Trophoblast cell (in vitro differentiated cells and primary cell): Measurements from ENCODE around the gene CRIM1.

Experiments used
- DNase-seq, 2 donors: peaks; one replicate each; pipeline ENCODE4 v3.0.0-alpha.2; 2016
- H2AFZ ChIP-seq: 2 replicates; pipeline ENCODE4 v1.6.1; 2013; ENCODE audit warnings: low read length, moderate library complexity, mild to moderate bottlenecking; ENCODE audit not compliant: insufficient read depth, poor library complexity
- H2AK5ac ChIP-seq: 2 replicates; pipeline ENCODE4 v1.6.1; 2013; ENCODE audit warnings: mild to moderate bottlenecking, low read length
- H2BK120ac ChIP-seq: 2 replicates; pipeline ENCODE4 v1.6.1; 2013; ENCODE audit warnings: low read length, mild to moderate bottlenecking, moderate library complexity; ENCODE audit not compliant: insufficient read depth, poor library complexity
- H2BK12ac ChIP-seq: 2 replicates; pipeline ENCODE4 v1.6.1; 2013; ENCODE audit warnings: mild to moderate bottlenecking, low read length, moderate library complexity
- H2BK5ac ChIP-seq: 2 replicates; pipeline ENCODE4 v1.6.1; 2013; ENCODE audit warnings: low read length, low read depth, moderate library complexity, mild to moderate bottlenecking; ENCODE audit not compliant: poor library complexity
- H3K14ac ChIP-seq: 2 replicates; pipeline ENCODE4 v1.6.1; 2013; ENCODE audit warnings: mild to moderate bottlenecking, low read length
- H3K18ac ChIP-seq: 2 replicates; pipeline ENCODE4 v1.6.1; 2013; ENCODE audit warnings: mild to moderate bottlenecking, low read length
- H3K23ac ChIP-seq: 2 replicates; pipeline ENCODE4 v1.6.1; 2013; ENCODE audit warnings: low read length
- H3K27ac ChIP-seq: 2 replicates; pipeline ENCODE4 v1.5.1; 2013; ENCODE audit warnings: low read depth, mild to moderate bottlenecking, inconsistent platforms, low read length, moderate library complexity
- H3K27me3 ChIP-seq: 2 replicates; pipeline ENCODE4 v1.6.1; 2013; ENCODE audit warnings: inconsistent platforms, mild to moderate bottlenecking, low read length, moderate library complexity; ENCODE audit not compliant: insufficient read depth
- H3K36me3 ChIP-seq, 2 experiments: 1 replicate in 1 of 2; 2 replicates in 1 of 2; pipeline ENCODE4 v1.6.1; 2013; ENCODE audit warnings: low read length in 2 of 2, mild to moderate bottlenecking in 2 of 2, moderate library complexity in 1 of 2; ENCODE audit not compliant: insufficient read depth in 2 of 2, control insufficient read depth in 1 of 2
- H3K4ac ChIP-seq: 2 replicates; pipeline ENCODE4 v1.6.1; 2013; ENCODE audit warnings: low read depth, mild to moderate bottlenecking, low read length, moderate library complexity
- H3K4me1 ChIP-seq, 2 experiments: 1 replicate in 1 of 2; 2 replicates in 1 of 2; pipeline ENCODE4 v1.6.1; 2013; ENCODE audit warnings: low read length in 2 of 2, mild to moderate bottlenecking in 2 of 2, moderate library complexity in 1 of 2; ENCODE audit not compliant: insufficient read depth in 2 of 2, control insufficient read depth in 1 of 2
- H3K4me2 ChIP-seq: 2 replicates; pipeline ENCODE4 v1.6.1; 2013; ENCODE audit warnings: inconsistent platforms, mild to moderate bottlenecking, low read length, moderate library complexity
- H3K4me3 ChIP-seq: 2 replicates; pipeline ENCODE4 v1.5.1; 2013; ENCODE audit warnings: mild to moderate bottlenecking, low read depth, low read length, inconsistent platforms
- H3K79me1 ChIP-seq: one replicate; pipeline ENCODE4 v1.6.1; 2013; ENCODE audit warnings: low read length
- H3K79me2 ChIP-seq: 2 replicates; pipeline ENCODE4 v1.6.1; 2013; ENCODE audit warnings: low read length, mild to moderate bottlenecking; ENCODE audit not compliant: control insufficient read depth, insufficient read depth, poor library complexity
- H3K9ac ChIP-seq: 2 replicates; pipeline ENCODE4 v1.6.1; 2013; ENCODE audit warnings: mild to moderate bottlenecking, low read length
- H3K9me3 ChIP-seq: 2 replicates; pipeline ENCODE4 v1.6.1; 2013; ENCODE audit warnings: low read depth, mild to moderate bottlenecking, control low read depth, inconsistent platforms, low read length; ENCODE audit not compliant: insufficient read depth
- H4K12ac ChIP-seq: 2 replicates; pipeline ENCODE4 v1.6.1; 2013; ENCODE audit warnings: low read depth, mild to moderate bottlenecking, low read length, moderate library complexity
- H4K8ac ChIP-seq: 2 replicates; pipeline ENCODE4 v1.6.1; 2013; ENCODE audit warnings: low read depth, mild to moderate bottlenecking, low read length, moderate library complexity
- H4K91ac ChIP-seq: one replicate; pipeline ENCODE4 v1.6.1; 2013; ENCODE audit warnings: low read depth, mild to moderate bottlenecking, low read length, moderate library complexity
- WGBS: extraction: QIAGEN DNeasy Blood & Tissue Kit; methylation state at CpG from one replicate; pipeline ENCODE4 v1.1.7; 2013; ENCODE audit warnings: missing lambda C conversion rate; ENCODE audit not compliant: insufficient read length, insufficient coverage; ENCODE audit errors: extremely low coverage; 5-methylcytosine and 5-hydroxymethylcytosine counted together

The CRIM1 gene

GRCh38 chr2:36559221-36559942 is 203.8 kb downstream of the CRIM1 start:
- DNase-seq: no peak
- Histone ChIP-seq H2BK120ac (peak overlapping the region; percentile 3), H3K18ac (no peak overlapping the region), H3K79me1 (peaks cover 12% of the 10 kb centered on the region), H2AK5ac (no peak overlapping the region), H3K9me3 (no peaks in the 10 kb centered on the region), H3K27me3 (no peaks in the 10 kb centered on the region), H3K23ac (no peak overlapping the region), H3K79me2 (no peaks in the 10 kb centered on the region), H3K4me3 (no peak overlapping the region), H4K8ac (no peak overlapping the region), H4K12ac (no peak overlapping the region), H3K4me2 (no peak overlapping the region), H2AFZ (no peak overlapping the region), H3K14ac (no peak overlapping the region), H4K91ac (no peak overlapping the region), H3K27ac (no peak overlapping the region), H3K36me3 (peaks cover 0 to 5% of the 10 kb centered on the region in 2 experiments), H3K9ac (no peak overlapping the region), H2BK12ac (peak overlapping the region; percentile 21), H3K4me1 (peaks cover 11 to 17% of the 10 kb centered on the region in 2 experiments), H2BK5ac (peak overlapping the region; percentile 42), H3K4ac (no peak overlapping the region)
- WGBS: no CpG with 5 or more reads among the region's 11 CpGs

GRCh38 chr2:36560726-36561125 is 205.1 kb downstream of the CRIM1 start:
- Histone ChIP-seq H3K4me2 (no peak overlapping the region), H4K8ac (peak overlapping the region; percentile 23), H3K4me1 (peaks cover 11 to 21% of the 10 kb centered on the region in 2 experiments), H3K4ac (no peak overlapping the region), H3K18ac (no peak overlapping the region), H3K36me3 (peaks cover 2 to 4% of the 10 kb centered on the region in 2 experiments), H3K9ac (no peak overlapping the region), H3K9me3 (no peaks in the 10 kb centered on the region), H3K4me3 (no peak overlapping the region), H3K27ac (peak overlapping the region; percentile 50), H4K91ac (peak overlapping the region; percentile 66), H2BK5ac (peak overlapping the region; percentile 61), H2BK12ac (peak overlapping the region; percentile 54), H3K14ac (no peak overlapping the region), H3K23ac (no peak overlapping the region), H3K79me2 (no peaks in the 10 kb centered on the region), H2BK120ac (peak overlapping the region; percentile 31), H4K12ac (no peak overlapping the region), H2AFZ (no peak overlapping the region), H3K27me3 (no peaks in the 10 kb centered on the region), H2AK5ac (no peak overlapping the region), H3K79me1 (peaks cover 14% of the 10 kb centered on the region)
- no CpG with 5 or more reads among the region's 5 CpGs for WGBS
- peak in 1 of 2 donors; percentile 62 for DNase-seq

GRCh38 chr2:36561237-36561944 is 205.8 kb downstream of the CRIM1 start:
- peak overlapping the region; percentile 86 for H2BK120ac ChIP-seq
- peak; percentile 91 to 98 for DNase-seq

GRCh38 chr2:36562240-36562639 is 206.7 kb downstream of the CRIM1 start:
- Histone ChIP-seq H3K4me3 (no peak overlapping the region), H3K14ac (no peak overlapping the region), H3K27me3 (no peaks in the 10 kb centered on the region), H3K79me1 (peaks cover 14% of the 10 kb centered on the region), H3K27ac (peak overlapping the region; percentile 94), H4K12ac (no peak overlapping the region), H2AK5ac (no peak overlapping the region), H3K79me2 (no peaks in the 10 kb centered on the region), H4K8ac (no peak overlapping the region), H3K9me3 (no peaks in the 10 kb centered on the region), H2BK120ac (no peak overlapping the region), H2BK5ac (no peak overlapping the region), H3K23ac (no peak overlapping the region), H2AFZ (no peak overlapping the region), H3K18ac (no peak overlapping the region), H2BK12ac (no peak overlapping the region), H3K36me3 (peaks cover 2 to 5% of the 10 kb centered on the region in 2 experiments), H3K4me1 (peaks cover 11 to 21% of the 10 kb centered on the region in 2 experiments), H3K4ac (no peak overlapping the region), H3K9ac (no peak overlapping the region), H3K4me2 (no peak overlapping the region), H4K91ac (no peak overlapping the region)
- no CpG with 5 or more reads among the region's 1 CpG for WGBS
- DNase-seq: peak; percentile 42 to 82

More at GRCh38 chr2:36561237-36561944, 205.8 kb downstream of the CRIM1 start:
- Histone ChIP-seq H3K4me2 (peak overlapping the region; percentile 23), H3K18ac (peak overlapping the region; percentile 95), H3K9ac (no peak overlapping the region), H2AK5ac (no peak overlapping the region), H3K4me1 (peaks cover 11 to 21% of the 10 kb centered on the region in 2 experiments), H3K23ac (no peak overlapping the region), H3K27ac (peak overlapping the region; percentile 98), H3K27me3 (no peaks in the 10 kb centered on the region), H3K4me3 (no peak overlapping the region), H3K4ac (peak overlapping the region; percentile 84), H2BK12ac (peak overlapping the region; percentile 100), H4K12ac (no peak overlapping the region), H3K79me1 (peaks cover 14% of the 10 kb centered on the region), H3K14ac (peak overlapping the region; percentile 92), H3K9me3 (no peaks in the 10 kb centered on the region), H3K36me3 (peaks cover 2 to 5% of the 10 kb centered on the region in 2 experiments), H2AFZ (no peak overlapping the region), H2BK5ac (peak overlapping the region; percentile 99), H4K91ac (peak overlapping the region; percentile 82), H3K79me2 (no peaks in the 10 kb centered on the region), H4K8ac (no peak overlapping the region)
- WGBS: no CpG with 5 or more reads among the region's 8 CpGs
